GM12801 (cell line): Measurements from ENCODE around the gene DNAJC15.

Experiments
- TF ChIP-seq, protein P1 (sequence below): IDR thresholded peaks from one replicate; pipeline ENCODE4 v1.5.1; 2011; ENCODE audit warnings: control low read depth; ENCODE audit not compliant: insufficient read length; ENCODE audit errors: extremely low read depth

Gene DNAJC15

GRCh38 chr13:43005460-43006236 lies 17.7 kb upstream of the DNAJC15 start:
- TF ChIP-seq, protein P1, sequence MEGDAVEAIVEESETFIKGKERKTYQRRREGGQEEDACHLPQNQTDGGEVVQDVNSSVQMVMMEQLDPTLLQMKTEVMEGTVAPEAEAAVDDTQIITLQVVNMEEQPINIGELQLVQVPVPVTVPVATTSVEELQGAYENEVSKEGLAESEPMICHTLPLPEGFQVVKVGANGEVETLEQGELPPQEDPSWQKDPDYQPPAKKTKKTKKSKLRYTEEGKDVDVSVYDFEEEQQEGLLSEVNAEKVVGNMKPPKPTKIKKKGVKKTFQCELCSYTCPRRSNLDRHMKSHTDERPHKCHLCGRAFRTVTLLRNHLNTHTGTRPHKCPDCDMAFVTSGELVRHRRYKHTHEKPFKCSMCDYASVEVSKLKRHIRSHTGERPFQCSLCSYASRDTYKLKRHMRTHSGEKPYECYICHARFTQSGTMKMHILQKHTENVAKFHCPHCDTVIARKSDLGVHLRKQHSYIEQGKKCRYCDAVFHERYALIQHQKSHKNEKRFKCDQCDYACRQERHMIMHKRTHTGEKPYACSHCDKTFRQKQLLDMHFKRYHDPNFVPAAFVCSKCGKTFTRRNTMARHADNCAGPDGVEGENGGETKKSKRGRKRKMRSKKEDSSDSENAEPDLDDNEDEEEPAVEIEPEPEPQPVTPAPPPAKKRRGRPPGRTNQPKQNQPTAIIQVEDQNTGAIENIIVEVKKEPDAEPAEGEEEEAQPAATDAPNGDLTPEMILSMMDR: no peak

DNA sequence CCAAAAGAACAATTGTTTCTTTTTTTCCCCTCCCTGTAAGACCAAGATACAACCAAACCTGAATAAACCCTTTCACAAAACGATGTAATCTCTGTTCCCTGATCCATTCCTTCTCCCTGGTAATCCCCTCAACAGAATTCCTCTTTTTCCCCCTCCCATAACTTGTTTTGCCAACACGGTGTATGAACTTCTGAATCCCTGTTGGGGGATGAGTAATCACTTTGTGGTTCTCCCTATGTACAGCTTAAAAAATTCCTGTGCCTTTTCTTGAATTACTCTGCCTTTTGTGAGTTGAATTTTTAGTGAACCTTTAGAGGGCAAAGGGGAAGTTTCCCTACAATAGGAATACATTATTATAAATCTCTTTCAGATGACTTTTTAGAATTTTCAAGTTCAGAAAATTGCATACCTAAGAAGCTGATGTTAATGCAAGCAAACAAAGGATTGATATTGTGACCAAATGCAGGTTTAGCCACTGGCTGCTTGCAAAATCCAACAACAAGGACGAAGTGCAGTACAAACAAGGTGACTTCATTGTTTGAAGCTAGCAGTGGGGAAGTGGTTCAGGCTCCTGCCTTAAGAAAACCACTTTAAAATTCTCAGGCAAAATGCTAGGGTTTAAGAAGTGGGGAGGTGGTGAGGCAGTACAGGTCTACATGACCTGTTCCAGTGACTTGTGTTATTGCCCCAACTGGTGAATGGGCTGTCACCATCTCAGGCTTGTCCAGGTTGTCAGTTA lies 16.3 kb upstream of the DNAJC15 start:
- TF ChIP-seq, protein P1: no peak

GRCh38 chr13:43008596-43008995 lies 14.8 kb upstream of the DNAJC15 start:
- TF ChIP-seq, protein P1: no peak

DNA sequence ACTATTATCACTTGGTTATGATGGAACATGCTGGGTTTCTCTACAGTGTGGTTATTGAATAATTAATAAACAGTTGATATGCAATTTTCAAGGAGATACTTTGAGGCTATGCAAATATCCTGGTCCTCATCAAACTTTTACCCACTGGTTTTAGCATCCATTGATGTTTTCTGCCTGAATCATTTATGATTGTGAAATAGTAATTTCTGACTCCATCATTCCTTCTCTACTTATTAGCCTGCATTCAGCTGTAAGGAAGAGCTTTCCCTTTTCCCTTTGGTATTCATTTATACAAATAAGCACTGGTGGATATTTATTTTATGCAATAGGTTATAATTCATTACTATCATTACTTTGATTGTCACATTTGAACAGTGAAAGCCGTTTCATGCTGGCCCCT lies 13.9 kb upstream of the DNAJC15 start:
- TF ChIP-seq, protein P1: no peak

- TF ChIP-seq, protein P1: no peak
Observed at GRCh38 chr13:43014162-43014561, 9.2 kb upstream of the DNAJC15 start.

GRCh38 chr13:43016226-43016625 lies 7.2 kb upstream of the DNAJC15 start:
- TF ChIP-seq, protein P1: no peak

DNA sequence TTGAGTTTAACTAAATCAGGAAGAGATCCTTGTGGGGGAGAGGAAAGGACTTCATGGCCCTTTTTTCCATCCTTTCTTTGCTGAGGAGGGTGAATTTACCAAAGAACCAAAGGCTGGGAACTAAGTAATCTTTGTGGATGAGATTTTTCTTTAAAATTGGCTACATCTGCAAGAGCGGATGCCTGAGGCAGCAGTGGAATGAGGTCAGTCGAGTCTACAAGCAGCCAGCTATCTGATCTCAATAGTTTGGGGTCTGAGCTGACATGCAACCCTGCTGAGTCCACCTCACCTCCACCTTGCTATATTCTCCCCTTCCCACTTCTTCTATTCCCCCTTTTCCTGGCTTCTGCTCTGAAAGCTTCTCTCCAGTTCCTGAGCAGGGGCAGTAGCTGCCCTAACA lies 3.6 kb upstream of the DNAJC15 start:
- TF ChIP-seq, protein P1: no peak
